GM12801 (cell line): ENCODE data around the gene CAVIN2.

ENCODE experiments used
- CTCF ChIP-seq: IDR thresholded peaks from one replicate; pipeline ENCODE4 v1.5.1; 2011; ENCODE audit warnings: control low read depth; ENCODE audit not compliant: insufficient read length; ENCODE audit errors: extremely low read depth

Gene CAVIN2

GRCh38 chr2:191888400-191889166 lies 41.7 kb upstream of the CAVIN2 start:
- no peak for TF ChIP-seq CTCF

GRCh38 chr2:191885650-191886049 lies 38.8 kb upstream of the CAVIN2 start:
- no peak for TF ChIP-seq CTCF

- TF ChIP-seq CTCF: no peak
Observed at GRCh38 chr2:191885098-191885497, 38.2 kb upstream of the CAVIN2 start.

- TF ChIP-seq CTCF: no peak
Observed at GRCh38 chr2:191881982-191882816, 35.3 kb upstream of the CAVIN2 start.

GRCh38 chr2:191878548-191879279 lies 31.8 kb upstream of the CAVIN2 start:
- no peak for TF ChIP-seq CTCF

GRCh38 chr2:191877875-191878274 lies 31.0 kb upstream of the CAVIN2 start:
- TF ChIP-seq CTCF: no peak

GRCh38 chr2:191875859-191876258 lies 29.0 kb upstream of the CAVIN2 start:
- TF ChIP-seq CTCF: no peak
